Activated CD4-positive, alpha-beta T cell treated with anti-CD3 and anti-CD28 coated beads, Interleukin-2, Interleukin-6, amounts not matched to agents 100 ng/mL and 50 ng/mL, durations not matched to agents 16 hours and 8 hours (primary cell): ENCODE measurements around the gene SBF2.
A peak's percentile ranks its signal among the peaks of the same experiment; 100 is the strongest.
"Not testable (repeated sequence)": the region's sequence is repeated elsewhere in the genome, so short reads cannot be mapped to it uniquely, and the experiment has no call there.

Experiments
- DNase-seq: peaks from one replicate; pipeline ENCODE4 v3.0.0-alpha.2; 2020

Gene SBF2

DNA sequence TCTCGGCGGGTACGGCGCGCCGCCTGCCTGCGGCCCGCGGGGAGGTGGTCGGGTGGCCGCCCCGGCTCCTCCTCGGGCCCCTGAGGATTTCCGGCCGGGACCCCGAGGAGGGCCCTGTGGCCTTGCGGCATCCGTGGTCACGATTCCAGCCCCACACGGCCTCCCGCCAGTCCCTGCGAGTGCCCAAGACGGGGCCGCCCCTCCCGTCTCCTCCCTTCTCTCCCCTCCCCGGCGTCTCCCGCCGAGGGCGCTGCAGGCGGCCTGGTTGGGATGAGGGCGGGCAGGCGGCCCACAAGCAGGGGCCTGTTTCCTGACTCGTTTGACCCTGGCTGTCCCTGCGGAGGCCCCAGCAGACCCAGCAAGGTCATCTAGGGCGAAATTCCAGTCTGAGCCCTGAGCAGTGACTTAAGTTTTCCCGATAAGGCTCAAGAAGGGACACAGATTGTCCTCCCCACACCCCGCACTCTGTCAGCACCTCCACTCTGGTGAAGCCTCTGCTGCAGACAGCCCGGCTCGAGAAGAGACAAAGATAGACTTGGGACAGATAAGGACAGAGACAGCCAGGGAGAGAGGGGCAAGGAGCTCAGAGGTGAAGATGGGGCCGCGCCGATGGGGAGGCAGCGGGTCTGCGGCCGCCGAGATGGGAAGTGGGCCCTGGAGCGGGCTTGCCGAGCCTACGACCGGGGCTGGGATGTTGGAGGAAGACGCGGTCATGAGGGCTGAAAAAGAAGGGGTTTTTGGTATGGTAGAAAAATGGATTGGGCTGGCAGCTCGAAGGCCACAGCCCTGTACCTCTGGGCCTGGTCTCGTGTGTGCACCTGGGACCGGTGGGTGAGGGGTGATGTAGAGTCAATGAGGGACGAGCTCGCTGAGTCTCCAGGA is 535.1 kb downstream of the SBF2 start:
- peak; percentile 72 for DNase-seq

GRCh38 chr11:9757809-9758636 is 536.0 kb downstream of the SBF2 start:
- peak; percentile 94 for DNase-seq

GRCh38 chr11:9756878-9757277 is 537.1 kb downstream of the SBF2 start:
- DNase-seq: no peak

DNA sequence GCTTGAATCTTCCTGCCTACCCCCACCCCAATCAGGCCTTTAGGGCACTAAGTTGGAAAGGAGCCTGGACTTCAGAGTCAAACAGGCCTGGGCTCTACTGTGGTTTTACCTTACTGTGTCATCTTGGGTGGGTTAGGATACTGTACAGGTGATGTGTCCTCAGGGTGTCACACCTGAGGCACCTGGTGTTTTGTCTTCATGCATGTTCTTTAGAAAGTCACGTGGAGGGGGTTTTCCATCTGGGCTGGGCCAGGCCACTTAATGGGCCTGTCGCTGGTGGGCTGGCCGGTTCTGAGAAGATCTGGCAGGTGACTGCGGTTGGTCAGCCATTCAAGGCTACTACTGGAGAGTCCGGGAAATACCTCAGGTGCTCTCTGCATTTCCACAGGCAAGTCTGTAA is 537.6 kb downstream of the SBF2 start:
- DNase-seq: no peak

DNA sequence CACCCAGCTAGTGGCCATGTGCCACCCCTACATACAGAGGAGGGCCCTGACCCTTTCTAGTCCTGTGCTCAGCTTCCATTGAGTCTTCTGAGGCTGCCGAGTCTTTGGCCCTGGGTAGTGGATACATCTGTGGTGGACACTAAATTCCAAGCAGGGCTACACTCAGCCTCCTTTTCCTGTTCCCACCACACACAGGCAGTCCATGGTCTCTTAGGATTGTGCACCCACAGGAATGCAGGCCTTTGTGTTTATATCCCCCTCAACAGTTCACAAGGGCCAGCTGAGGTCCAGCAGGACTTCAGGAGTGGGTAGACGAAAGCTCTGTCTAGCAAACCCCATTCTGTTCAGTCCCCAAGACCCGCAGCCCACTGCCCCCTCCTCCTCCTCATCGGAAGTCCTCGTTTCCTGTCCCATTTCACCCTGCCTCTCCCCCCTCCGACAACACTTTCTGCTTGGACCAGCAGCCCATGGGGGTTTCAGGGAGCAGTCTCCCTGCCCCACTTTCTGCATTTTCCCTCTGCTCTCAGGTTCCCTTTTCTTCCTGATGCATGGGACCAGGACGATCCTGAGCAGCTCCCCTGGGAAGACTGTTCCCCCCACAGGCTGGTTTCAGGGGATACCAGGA is 538.3 kb downstream of the SBF2 start:
- no peak for DNase-seq

DNA sequence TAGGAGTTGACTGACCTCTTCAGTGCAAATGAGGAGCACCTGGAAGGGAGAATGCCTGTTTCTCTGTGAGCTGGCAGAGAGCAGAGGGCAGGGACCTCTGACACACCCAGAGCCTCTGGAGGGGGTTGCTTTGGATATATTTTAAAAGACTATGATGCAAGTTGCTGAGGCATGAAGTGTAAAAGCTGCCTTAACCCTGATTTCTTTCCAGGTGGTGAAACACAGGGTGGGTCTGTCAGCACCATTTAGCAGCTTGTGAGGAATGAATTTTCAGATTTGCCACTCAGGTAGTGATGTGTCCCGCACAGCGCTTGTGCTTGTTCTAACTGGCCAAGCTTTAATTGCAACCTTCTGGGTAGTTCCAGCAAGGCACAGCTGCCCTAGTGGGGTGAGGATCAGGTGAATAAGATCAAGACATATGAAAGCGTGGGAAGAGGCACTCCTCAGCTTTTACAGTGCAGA is 540.0 kb downstream of the SBF2 start:
- no peak for DNase-seq

GRCh38 chr11:9753021-9753420 is 541.0 kb downstream of the SBF2 start:
- peak; percentile 27 for DNase-seq

DNA sequence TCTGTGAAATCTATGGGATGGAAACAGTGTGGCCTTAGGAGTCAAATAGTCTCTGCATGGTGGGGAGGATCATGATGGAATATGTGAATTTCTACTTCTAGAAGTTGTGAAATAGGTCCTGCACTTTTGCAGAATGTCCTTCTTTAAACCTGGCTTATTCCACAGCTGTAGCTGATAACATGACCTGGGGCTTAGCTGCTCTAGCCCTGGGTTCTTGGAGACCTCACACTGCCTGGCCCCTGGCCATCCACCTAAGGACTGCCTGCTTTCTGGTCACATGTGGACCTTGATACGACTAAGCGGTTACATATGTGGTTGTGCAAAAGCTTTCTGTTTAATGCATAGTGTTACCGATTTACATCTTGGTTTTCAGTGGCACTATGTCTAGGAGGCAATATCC is 541.9 kb downstream of the SBF2 start:
- no peak for DNase-seq

DNA sequence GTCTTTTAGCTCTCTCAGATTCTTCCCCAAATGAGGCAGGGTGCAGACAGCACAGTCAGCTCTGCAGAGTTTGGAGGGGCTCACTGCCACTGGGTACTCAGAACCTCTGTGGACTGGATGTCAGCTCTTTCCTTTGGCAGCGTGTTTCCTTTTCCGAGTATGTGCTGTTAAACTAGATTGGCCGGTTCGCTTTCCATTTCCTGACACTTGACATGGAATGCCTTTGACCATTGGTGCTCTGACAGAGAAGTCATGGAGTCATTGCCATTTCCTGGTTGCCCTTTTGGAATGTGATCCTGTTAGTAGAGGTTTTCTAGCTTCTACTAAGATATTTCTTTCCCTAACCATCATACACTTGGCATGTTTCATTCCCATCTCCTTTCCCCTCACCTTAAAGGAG is 543.5 kb downstream of the SBF2 start:
- DNase-seq: no peak

GRCh38 chr11:9748361-9748970 is 545.6 kb downstream of the SBF2 start:
- DNase-seq: peak; percentile 81

GRCh38 chr11:9747828-9748227 is 546.2 kb downstream of the SBF2 start:
- DNase-seq: no peak

DNA sequence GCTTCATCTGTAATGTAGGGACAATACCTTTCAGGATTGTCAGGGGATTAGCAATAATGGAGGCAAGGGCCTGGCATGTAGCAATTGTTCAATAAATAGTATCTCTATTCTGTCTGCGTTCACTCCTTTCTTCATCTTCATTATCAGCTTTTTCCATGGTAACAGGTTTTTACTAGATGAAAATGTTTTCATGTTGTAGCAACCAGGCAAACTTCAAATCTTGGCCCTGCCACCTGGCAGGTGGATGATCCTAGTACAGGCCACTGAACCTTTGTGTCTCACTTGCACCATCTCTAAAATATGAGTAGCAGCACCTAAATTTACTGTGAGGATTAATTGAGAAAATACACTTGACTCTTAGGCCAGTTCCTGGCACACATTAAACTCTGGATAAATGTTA is 546.8 kb downstream of the SBF2 start:
- no peak for DNase-seq

DNA sequence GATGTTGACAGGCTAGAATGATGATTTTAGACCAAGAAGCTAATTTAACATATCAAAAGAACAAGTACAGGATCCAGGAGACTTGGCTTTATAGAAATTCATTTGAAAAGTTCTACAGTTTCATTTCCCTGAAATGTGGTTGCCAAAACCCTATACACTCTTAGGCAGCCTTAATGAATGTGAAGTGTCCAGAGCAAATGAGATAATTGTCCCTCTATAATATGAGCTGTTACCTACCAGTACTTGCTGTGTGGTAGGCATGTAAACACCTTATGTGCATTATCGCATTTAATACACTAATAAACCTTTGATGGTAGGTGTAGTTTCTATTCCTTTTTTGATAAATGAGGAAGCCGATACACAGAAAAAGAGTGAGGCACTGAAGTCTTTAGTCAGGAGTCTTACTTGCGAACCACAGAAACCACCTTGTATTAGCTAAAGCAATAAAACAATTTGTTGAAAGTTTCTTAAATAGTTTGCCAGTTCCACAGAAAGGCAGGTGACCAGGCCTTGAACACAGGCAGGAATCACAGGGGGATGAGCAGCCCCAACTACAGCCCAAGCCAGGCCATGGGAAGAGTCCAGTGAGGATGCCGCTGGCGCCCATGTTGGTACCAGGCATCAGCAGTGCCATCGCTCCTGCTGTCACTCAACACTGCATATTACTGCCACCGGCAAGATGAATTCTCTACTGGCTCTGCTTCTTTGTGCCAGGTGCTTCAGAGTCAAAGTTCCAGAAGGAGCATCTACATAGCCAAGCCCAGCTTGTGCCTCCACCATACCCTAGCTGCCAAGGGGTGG is 548.4 kb downstream of the SBF2 start:
- DNase-seq: no peak

GRCh38 chr11:9743512-9743911 is 550.5 kb downstream of the SBF2 start:
- not testable (repeated sequence) for DNase-seq

DNA sequence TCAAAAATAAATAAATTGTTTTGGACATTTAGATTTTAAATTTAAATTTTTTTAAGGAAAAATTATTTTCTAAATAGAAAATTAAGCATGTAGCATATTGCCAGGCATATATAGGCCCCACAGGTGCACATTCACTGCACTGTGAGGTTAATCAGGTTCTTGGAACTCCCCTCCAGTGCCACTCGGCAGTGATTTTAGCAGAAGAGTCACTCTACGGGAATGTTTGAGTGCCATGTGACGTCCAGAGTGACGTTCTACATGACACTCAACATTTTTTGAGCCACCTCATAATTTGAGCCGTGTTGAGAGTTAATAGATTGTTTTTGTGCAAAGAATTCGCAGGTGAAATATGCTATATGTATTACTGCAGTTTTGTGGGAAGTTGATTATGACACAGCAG is 552.8 kb downstream of the SBF2 start:
- DNase-seq: no peak

DNA sequence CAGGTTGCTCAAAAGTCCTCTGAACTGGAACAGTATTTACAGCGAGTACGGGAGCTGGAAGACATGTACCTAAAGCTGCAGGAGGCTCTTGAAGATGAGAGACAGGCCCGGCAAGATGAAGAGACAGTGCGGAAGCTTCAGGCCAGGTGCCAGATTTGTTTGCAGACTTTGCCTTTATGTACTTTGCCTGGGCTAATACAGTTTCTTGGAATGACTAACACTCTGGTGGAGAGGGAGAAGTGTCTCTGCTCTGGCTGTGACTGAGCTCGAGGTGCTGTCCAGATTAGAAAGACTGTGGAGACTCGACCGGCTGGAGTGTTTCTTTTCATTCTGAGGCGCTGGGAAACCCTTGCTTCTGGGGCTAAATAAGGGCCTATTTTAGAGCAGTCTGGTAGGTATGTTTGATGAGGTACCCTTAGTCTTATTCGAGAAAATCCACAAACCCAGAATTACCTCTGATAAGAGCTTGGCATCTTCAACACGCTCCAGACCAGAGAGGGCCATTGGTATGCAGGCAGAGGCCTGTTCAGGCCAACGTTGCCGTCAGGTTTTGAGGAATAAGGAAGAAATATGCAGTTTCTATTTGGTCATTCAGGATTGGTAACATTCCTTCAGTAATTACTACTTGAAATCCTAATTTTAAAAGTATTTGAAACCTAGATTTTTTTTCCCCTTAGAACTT is 553.7 kb downstream of the SBF2 start:
- no peak for DNase-seq

- DNase-seq: no peak
These were observed 554.7 kb downstream of the SBF2 start for GRCh38 chr11:9739123-9739900.

DNA sequence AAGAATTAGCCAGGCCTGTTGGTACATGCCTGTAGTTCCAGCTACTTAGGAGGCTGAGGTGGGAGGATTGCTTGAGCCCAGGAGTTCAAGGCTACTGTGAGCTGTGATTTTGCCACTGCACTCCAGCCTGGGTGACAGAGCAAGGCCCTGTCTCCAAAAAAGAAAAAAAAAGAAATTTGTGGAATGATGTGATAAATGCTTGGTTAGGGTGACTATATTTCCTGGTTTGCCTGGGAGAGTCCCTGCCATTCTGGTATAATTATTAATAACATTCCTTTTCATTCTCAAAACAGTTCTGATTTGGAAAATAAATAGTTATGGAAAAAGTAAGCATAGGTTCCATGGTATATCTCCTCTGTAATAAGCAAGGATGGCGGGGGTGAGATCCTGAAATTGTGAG is 555.3 kb downstream of the SBF2 start:
- DNase-seq: no peak

GRCh38 chr11:9738116-9738515 is 555.9 kb downstream of the SBF2 start:
- no peak for DNase-seq

- DNase-seq: no peak
These were observed 557.7 kb downstream of the SBF2 start for GRCh38 chr11:9736365-9736764.

DNA sequence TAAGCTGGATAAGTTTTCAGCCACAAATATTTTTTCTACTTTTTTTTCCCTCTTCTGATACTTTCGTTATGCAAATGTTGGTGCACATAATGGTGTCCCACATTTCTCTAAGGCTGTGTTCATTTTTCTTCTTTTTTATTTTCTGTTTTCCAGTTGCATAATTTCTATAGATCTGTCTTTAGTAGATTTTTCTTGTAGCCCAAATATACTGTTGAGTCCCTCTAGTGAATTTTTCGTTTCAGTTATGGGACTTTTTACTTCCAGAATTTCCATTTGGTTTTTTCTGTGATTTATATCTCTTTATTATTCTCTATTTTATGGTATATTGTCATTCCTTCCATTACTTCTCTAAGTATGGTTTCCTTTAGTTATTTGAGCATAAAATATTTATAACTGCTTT is 558.1 kb downstream of the SBF2 start:
- no peak for DNase-seq
